ENCODE measurements around the gene NAGK.
"Not testable (repeated sequence)": the region's sequence is repeated elsewhere in the genome, so short reads cannot be mapped to it uniquely, and the experiment has no call there.

Gene NAGK

DNA sequence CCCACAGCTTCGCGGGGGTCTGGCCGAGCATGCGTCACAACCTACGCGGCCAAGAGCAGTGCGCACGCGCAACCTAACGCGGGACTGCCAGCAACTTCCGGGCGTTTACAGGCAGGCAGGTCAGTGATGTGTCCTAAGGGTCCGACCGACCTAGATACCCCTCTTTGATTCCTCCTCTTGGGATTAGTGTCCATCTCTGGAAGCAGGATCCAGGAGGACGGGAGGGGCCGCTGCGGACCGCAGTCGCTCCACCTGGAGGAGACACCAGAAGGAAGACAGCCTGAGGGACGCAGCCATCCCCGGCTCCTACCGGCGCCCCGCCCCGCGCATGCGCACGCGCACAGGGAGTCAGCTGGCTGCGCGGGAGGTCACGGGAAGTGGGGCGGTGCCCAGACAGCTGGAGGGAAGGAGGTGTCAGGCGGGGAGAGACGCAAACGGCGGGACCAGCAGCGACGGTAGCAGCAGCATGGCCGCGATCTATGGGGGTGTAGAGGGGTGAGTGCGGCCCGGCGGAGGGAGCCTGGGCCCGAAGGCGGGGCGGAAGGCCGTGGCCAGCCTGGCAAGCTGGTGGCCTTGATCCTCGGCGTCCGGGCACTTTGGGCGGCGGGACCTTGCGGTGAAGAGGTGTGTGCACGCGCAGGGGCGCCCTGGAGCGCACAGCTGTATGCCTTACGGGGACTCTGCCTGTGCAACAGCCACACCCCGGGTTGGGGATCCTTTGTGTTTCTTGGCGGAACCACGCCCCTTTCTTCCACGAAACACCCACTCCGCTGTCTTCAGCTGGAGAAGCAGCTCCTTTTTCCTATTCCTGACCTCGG, at the start of gene NAGK:
NAGK (plus strand) TSS at position 431 of the 818 bp plus-strand sequence; CDS start at position 467, 36 bp downstream.
- DNase-seq, result peak; percentile 97

DNA sequence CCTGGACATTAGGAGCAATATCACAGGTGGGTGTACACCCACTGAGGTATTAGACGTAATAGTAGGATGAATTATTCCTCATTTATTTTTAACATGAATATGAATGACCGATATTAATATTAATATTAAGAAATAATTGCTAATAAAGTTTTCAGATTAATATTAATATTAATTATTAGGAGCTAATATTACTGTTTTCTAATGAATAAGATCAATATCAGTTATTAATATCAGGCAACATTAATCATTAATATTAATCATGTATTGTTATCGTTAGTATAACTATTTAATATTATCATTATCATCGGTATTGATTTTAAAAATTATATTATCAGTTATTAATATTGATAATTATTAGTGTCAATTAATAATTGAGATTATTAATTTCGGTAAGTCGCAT, 48.5 kb upstream of the NAGK start:
- DNase-seq, result not testable (repeated sequence)

DNA sequence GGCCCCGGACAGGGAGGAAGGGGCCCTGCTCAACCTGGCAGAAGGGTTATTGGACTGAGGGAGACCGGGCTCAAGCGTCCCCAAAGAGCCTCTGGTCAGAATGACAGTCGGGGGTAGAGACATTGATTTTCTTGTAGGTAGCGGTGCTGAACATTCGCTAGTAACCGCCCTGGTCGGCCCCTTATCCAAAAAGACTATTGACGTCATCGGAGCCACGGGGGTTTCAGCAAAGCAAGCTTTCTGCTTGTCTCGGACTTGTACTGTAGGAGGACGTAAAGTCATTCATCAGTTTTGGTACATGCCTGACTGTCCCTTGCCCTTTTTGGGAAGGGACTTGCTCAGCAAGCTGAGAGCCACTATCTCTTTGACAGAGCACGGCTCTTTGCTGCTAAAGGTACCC, 47.1 kb upstream of the NAGK start:
- not testable (repeated sequence) for DNase-seq

DNA sequence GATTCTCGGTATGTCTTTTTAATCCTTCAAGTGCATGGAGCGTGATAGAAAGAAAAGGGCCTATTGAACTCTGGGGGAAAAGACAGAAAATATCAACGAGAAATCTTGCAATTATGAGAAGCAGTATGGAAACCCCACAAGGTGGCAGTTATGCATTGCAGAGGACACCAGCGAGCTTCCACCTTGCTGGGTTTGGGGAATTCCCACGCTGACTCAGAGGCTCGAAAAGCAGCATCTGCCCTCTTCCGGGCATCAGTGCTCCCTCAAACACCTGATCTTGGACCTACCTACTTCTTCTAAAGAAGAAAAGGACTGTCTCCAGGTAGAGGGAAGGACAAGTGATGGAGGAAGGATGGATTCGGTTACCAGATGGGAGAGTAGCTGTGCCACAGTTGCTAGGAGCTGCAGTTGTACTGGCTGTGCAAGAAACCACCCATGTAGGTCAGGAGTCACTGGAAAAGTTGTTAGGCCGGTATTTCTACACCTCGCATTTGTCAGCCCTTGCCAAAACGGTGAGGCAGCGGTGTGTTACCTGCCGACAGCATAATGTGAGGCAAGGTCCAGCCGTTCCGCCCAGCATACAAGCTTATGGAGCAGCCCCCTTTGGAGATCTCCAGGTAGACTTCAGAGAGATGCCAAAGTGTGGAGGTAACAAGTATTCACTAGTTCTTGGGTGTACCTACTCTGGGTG, 44.8 kb upstream of the NAGK start:
- DNase-seq, result peak; percentile 77

DNA sequence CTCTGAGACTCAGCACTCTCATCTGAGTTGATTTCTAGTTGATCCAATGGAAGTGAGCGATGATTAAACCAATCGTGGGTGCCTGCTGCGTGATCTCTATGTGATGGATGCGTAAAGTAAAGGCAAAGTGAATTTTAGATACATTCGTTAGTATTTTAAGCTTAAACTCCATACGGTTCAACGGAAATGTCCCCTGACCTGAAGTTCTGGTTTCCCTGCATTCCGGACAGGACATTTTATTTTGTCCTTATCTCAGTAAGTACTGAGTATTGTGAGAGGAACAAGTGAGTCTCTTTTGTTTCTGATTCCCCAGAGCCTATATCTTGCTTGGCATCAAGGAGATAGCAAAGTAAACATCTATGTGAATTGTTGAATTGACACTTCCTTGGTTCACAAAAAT, 32.2 kb upstream of the NAGK start:
- DNase-seq, result not testable (repeated sequence)

DNA sequence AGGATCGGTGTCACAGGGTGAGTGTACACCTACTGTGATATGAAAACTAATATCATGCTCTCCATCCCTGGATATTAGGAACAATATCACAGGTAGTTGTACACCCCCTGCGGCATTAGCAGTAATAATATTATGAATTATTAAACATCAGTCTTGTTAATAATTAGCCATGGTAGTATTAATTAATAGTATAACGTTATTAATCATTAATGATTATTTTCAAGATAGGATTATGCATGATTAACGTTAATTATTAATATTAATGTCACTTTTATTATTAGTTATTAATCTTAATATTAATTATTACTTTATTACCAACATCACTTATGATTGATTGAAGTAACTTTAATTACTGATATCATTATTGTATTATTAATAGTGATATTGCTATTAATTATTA, 26.2 kb upstream of the NAGK start:
- DNase-seq, result no peak

DNA sequence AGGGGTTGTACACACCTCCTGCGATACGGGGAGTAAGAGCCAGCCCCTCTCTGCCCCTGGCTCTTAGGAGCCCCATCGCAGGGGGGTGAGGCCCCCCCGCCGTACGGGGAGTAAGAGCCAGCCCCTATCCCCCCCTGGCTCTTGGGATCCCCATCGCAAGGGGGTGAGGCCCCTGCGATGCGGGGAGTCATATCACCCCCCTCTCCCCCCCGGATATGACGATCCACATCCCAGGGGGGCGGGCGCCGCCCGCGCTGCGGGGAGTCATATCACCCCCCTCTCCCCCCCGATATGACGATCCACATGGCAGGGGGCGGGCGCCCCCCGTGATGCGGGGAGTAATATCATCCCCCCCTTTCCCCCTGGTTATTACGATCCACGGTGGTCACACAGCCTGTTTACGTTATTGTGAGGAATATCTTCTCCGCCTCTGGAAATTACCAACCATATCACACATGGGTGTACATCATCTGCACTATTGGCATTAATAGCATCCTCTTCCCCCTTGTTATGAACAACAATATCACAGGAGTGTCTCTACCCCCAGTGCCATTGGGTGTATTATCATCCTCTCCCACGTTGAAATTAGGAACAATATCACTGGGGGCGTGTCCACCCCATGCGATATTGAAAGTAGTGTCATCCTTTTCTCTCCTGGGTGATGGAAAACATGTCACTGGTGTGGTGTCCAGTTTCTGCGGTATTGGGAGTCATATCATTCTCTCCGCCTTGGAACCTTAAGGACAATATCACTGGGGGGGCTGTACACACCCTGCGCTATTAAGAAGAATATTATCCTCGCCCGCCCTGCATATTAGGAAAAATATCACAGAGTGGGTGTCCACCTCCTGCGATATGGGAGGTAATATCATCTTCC, 24.7 kb upstream of the NAGK start:
- DNase-seq, result no peak

DNA sequence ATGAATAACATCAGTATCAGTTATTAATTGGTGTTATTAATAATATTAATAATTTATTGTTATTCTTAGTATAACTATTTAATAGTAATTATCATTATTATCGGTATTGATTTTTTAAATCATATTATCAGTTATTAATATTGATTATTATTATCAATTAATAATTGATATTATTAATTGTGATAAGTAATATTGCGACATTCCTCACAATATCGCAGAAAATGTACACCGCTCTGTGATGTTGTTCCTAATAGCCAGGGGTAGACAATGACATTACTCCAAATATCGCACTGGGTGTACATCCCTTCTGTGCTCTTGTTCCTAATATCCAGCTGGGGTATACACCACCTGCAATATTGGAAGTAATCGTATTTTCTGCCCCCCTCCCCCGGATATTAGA, 23.3 kb upstream of the NAGK start:
- no peak for DNase-seq

DNA sequence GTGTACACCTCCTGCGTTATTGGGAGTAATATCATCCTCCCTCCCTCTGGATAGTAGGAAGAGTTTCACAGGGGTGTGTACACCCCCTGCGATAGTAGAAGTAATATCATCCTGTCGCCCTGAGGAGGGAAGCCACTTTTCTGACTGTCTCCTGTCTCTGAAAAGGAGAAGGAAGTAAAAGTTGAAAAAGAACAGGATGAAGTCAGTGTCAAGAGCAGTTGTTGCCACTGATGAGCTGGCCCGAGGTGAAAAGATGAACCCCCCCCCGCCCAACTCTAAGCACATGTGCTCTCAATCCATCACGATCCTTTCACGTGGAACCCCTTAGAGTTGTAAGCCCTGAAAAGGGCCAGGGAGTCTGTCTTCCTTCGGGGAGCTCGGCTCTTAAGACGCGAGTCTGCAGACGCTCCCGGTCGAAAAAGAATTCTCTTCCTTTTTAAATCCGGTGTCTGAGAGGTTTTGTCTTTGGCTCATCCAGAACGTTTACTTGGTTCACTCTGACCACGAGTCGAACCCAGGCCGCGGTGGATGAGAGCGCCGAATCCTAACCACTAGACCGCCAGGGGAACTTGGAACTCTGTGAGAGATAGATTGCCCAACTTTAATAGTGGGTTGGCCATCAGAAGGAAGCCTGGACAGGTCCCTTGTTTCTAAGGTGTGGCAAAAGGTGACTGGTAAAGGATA, 22.4 kb upstream of the NAGK start:
- no peak for DNase-seq

DNA sequence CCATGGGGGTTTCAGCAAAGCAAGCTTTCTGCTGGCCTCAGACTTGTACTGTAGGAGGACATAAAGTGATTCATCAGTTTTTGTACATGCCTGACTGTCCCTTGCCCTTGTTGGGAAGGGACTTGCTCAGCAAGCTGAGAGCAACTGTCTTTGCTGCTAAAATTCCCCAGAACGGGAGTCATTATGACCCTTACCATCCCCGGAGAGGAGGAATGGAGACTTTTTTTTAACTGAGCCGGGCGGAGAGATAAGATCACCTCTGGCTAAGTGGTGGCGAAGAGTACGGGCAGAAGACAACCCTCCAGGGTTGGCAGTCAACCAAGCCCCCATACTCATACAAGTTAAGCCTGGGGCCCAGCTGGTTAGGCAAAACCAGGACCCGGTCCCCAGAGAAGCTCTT, 20.4 kb upstream of the NAGK start:
- DNase-seq, result no peak

DNA sequence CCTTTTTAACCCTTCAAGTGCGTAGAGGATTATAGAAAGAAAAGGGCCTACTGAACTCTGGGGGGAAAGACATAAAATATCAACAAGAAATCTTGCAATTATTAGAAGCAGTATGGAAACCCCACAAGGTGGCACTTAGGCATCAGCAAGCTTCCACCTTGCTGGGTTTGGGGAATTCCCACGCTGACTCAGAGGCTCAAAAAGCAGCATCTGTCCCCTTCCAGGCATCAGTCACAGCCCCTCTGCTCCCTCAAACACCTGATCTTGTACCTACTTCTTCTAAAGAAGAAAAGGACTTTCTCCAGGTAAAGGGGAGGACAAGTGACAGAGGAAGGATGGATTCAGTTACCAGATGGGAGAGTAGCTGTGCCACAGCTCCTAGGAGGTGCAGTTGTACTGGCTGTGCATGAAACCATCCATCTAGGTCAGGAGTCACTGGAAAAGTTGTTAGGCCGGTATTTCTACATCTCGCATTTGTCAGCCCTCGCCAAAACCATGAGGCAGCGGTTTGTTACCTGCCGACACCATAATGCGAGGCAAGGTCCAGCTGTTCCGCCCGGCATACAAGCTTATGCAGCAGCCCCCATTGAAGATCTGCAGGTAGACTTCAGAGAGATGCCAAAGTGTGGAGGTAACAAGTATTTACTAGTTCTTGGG, 18.6 kb upstream of the NAGK start:
- peak; percentile 68 for DNase-seq

DNA sequence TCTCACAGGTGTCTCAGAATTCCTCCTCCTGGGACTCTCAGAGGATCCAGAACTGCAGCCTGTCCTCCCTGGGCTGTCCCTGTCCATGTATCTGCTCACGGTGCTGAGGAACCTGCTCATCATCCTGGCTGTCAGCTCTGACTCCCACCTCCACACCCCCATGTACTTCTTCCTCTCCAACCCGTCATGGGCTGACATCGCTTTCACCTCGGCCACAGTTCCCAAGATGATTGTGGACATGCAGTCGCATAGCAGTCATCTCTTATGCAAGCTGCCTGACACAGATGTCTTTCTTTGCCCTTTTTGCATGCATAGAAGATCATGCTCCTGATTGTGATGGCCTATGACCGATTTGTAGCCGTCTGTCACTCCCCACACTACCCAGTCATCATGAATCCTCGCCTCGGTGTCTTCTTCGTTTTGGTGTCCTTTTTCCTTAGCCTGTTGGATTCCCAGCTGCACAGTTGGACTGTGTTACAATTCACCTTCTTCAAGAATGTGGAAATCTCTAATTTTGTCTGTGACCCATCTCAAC, 13.2 kb upstream of the NAGK start:
- not testable (repeated sequence) for DNase-seq

DNA sequence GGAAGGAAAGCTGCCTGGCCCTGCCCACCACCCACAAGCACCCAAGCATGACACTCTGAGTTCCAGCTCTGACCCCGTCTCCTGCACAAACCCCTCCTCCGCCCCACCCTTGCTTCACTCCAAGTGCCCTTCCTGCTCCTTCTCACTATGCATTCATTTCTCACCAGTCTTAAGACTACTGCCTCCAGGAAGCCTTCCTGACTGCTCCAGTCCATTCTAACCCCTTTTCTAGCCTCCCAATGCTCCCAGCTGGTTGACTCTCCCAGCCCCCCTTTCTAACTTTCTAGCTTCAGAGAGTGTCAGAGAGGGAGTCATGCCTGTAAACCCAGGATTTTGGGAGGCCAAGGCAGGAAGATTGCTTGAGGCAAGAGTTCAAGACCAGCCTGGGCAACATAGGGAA, 8.2 kb upstream of the NAGK start:
- no peak for DNase-seq

DNA sequence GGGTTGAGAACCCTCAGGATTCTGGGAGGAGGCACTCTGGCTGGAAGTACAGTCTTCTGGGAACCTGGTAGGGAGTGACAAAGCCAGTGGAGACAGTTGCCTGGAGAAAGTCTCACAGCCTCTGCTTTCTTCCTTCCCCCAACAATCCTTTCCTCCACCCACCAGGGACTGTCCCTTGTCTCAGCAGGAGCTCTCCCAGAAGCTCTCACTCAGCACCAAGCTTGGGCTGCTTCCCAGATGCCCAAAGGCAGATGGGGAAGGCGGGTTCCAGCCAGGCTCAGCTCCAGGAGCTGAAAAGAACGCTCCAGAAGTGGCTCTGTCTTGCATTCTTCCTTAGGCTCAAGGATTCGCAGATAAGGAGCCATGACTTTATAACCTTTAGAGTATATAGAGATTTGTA, 7.6 kb upstream of the NAGK start:
- no peak for DNase-seq

DNA sequence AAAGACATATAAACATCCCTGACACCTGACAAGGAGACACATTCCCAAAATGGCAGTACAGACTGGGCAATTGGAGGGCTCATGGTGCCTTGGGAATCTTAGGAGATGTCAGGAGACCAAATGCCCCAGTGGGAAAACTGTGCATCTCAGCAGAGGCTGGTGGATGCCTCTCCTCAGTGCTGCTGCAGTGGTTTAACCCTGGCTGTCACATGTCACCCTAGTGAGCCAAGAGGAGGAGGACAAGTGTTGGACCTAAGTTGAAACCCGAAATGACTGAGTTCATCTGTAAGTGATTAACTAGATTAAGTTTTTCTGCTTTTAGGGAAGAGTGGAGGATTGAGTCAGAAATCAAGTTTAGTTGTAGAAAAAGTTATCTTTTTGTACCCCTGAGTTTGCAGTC, 5.2 kb upstream of the NAGK start:
- no peak for DNase-seq

DNA sequence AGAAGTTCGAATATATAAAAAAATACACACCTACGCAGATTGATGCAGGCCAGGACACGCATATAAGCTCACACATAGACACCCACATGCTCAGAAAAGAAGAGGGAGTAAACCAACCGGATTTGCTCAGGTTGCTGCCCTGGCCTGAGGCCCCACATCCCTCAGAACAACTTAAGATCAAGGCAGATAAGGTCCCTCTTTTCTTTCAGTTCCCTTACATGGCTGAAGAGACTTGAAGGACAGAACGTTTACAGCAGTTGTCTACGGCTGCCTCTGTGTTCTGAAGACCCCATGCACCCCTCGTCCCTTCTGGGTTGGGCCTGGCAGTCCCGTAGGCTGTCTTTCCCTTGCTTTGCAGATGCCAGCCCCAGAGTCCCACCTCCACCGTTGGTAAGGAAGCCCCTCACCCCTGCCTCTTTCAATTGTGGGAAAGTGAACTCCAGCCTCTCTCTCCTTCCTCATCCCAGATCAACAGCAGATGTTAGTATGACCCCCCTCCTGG, 4.3 kb upstream of the NAGK start:
- no peak for DNase-seq

DNA sequence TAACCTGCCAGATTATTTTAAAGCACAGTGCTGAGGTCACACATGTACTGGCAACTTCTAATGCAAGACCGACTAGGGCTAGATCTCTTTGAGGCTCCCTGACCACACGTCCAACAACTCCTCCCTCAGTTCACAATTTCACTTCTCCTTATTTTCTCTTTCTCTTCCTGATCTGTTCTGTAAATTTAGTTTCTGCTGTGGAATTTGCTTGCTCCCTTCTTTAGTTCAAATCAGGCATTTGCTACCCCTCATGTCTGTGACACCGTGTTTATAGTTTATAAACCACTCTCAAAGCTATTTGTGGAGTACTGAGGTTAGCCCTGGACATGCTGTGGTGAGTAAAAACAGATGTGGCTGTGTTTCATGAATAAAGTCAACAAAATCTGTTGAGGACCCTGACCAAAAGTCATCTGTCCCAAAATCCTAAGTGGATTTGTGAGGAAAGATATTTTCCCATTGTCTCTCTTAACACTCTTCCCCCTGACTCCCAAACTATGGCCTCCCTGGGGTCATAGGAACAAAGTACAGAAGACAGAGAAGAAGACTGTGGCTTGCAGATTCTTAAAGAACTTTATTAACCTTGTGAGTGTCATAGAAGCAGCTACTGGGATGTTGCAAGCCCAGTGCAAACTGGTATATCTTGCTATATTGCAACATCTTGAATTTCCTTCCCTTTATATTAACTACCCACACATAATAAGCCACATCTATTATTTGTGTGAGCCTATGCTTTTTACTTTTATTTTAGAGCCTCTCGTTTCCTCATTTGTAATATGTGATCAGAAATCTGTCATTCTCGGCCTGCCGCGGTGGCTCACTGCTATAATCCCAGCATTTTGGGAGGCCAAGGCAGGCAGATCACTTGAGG, 3.5 kb upstream of the NAGK start:
- DNase-seq, result no peak

DNA sequence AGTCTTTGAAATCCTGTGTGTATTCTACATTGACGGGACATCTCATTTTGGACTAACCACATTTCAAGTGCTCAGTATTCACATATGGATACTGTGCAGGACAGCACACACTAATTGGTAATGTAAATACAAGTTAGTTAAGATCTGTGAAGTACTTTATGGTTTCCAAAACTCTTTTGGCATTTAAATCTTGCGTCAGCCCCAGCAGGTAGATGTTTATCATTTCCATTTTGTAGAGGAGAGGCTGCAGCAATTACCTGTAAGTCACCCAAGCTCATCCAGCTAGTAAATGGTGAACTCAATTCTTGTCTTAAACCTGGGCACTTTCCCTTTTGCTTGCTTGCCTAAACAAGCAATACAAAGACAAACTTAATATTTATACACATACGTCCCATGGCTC, 1.6 kb upstream of the NAGK start:
- no peak for DNase-seq

DNA sequence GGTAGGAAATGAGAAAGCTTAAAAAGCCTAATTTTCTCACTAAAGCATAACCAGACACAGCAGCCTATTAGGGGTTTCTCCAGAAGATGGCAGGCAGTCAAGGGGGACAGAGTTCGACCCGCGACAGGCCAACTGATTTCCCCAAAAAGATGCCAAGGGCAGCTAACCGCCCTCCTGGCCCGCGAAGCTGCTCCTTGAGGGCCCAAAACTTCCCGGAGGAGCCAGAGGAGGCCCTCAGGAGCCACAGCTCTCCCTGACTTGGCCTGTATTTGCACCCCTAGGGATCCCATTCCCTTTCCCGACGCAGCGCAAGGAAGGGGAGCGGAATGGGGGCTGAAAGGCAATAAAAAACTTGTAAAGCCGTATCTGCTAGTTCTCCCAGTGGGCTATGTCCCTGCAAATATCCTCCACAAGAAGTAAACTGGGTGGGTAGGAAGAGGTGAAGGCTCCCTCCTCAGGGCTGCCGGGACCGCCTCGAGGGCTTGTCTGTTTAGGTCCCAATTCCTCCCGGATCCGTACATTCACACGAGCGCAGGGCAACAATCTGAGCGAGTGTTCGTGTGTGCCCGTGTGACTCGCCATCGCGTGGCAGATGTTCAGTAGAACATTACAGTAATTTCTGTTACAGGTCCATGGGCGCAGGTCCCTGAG, 756 bp upstream of the NAGK start:
- DNase-seq, result no peak

DNA sequence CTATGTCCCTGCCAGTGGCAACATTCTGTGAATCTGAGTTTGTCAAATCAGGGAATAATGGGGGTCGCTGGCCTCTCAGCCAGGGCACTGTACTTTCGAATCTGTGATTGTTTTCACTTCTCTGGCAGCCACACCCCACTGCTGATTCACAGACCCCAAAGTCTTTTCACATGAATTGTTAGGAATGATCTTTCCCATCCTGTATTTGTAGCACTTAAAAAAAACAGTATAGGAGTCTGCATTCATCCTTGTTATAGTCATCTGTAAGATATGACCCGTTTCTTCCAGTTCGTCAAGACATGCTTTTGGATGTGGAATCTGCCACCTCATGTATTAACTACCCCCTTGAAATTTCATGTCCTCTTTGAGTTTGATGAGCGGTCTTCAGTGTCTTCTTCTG, 928 bp downstream of the NAGK start:
- DNase-seq, result no peak
